Stimulated activated naive CD8-positive, alpha-beta T cell treated with anti-CD3 and anti-CD28 coated beads, Interleukin-15, Interleukin-2, amounts not matched to agents 100 U/mL and 50 U/mL, for 24 hours (primary cell): ENCODE measurements around the gene CDH4.

Experiments
- ATAC-seq: fragments of 150-1000 bp; cut with Tn5 transposase; one replicate; pipeline ENCODE4 v1.10.0; 2021
- DNase-seq: peaks from one replicate; pipeline ENCODE4 v3.0.0; 2021

The CDH4 gene

DNA sequence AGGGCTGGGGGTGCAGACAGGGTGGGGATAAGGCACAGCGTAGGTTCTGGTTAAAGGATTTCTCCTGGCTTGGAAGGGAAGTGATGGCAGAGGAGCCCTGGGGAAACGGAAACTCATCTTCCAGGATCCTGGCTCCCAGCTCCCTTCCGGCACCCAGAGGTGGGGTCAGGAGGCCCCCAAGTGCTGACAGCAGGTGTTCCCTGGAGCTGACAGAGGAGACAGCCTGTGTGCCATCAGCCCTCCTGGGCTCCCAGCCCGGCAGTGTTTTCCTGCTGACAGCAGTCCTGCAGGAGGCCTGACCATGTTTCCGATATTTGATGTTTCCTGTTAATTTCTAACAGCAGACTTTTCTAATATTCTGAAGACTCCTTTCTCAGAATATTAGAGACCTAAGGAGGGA is 536.3 kb downstream of the CDH4 start:
- ATAC-seq, result no peak
- no peak for DNase-seq

DNA sequence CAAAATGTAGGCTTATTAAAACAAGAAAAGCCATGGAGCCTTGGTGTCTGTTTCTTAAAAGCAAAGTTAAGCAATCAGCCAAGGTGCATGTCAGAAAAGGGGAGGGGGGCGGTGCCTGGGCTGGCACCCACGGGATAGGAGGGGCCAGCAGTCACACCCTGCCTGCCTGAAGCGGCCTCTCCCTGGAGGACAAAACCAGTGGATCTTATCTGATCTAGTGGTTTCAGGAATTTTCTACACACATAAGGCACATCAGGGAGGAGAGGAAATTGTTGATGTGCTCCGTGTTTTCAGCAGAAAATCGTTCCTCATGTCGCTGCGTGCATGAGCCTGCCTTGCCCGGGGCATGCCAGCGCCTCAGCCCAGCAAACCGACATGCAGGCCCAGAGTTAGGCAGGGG is 537.3 kb downstream of the CDH4 start:
- ATAC-seq (no peak), DNase-seq (no peak)

DNA sequence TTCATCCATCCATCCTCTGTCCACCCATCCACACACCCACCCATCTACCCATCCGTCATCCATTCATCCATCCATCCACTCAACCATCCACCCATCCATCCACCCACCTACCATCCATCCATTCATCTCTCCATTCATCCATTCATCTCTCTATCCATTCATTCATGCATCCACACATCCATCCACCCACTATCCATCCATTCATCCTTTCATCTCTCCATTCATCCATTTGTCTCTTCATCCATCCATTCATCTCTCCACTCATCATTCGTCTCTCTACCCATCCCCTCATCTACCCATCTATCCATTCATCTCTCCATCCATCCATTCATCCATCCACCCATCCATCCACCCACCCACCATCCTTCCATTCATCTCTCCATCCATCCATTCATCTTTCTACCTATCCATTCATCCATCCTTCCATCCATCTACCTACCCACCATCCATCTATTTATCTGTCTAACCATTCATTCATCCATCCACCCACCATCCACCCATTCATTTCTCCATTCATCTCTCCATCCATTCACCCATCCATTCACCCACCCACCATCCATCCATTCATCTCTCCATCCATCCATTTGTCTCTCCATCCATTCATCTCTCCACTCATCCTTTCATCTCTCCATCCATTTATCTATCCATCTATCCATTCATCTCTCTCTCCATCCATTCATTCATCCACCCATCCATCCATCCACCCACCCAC is 538.2 kb downstream of the CDH4 start:
- no peak for ATAC-seq
- no peak for DNase-seq

DNA sequence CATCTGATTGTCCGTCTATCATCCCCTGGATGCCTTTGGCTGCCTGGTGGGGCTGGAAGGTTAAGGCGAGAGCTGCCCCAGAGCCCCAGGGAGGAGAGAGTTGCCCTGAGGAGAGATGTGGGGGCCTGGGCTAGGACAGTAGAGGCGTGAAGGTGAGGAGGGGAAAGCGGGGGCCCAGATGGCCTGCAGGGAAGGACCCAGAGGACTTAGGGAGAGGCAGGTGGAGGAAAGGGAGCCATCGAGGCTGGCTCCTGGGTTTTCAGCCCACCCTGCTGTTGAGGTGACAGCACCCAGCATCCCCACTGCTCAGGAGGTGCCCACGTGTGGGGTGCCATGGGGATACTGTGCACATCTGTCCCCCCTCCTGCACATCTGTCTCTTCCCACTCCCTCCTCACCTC is 539.9 kb downstream of the CDH4 start:
- DNase-seq (no peak), ATAC-seq (no peak)

DNA sequence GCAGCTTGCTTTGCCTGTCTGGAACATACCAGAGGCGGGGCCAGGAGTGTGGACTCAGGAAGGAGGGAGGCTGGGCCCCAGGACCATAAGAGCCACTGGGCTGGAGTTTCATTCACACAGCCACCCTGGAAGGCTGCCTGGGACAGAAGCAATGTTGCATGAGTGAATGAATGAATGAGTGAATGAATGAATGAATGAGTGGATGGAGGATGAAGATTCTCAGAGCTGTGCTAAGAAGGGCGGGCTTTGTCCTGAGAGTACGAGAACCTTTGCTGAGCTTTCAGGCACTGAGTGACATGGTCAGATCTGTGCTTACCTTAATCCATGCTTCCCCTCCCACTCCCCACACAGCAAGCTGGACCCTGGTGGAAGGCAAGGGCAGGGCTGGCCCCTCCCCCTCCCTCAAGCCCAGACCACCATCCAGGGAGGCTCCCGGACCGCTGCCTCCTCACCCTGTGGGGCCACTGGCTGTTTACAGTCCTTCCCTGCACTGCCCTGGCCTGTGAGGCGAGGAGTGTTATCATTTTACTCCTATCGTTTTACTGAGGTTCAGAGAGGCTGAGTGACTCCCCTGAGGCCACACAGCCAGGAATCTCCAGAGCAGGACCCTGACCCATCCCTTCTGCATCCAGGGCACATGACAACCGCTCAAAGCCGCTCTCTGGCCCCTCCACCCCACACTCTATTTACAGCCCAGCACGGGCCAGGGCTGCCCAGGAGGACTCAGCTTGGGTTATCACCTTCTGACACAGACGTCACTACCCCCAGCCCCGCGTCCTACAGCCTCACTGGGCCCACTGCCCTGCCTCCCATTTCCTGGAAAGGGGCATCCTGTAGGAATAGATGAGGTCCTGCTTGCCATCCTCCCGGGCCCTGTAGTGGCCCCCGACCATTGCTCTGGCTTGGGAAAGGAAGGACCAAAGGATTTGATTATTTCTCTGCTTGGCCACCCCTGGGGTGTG is 543.9 kb downstream of the CDH4 start:
- DNase-seq, result no peak
- no peak for ATAC-seq

DNA sequence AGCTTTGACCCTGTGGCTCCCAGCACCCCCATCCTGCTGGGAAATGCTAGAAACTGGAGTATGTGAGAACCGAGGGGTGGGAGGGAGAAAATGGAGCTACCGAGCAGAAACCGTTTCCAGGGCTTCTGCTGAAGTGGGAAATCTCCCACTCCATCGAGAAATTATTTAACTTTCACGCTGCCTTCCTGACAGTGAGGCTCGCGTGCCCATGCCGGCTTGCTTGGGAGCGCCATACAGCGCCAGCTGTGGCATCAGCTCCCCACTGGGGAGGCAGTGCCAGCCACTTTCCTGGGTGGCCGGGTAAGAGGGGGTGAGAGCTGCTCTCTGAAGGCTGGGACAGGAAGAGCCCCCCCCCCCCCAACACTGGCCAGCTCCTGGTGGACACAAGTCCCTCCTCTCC is 544.7 kb downstream of the CDH4 start:
- DNase-seq, result no peak
- no peak for ATAC-seq

DNA sequence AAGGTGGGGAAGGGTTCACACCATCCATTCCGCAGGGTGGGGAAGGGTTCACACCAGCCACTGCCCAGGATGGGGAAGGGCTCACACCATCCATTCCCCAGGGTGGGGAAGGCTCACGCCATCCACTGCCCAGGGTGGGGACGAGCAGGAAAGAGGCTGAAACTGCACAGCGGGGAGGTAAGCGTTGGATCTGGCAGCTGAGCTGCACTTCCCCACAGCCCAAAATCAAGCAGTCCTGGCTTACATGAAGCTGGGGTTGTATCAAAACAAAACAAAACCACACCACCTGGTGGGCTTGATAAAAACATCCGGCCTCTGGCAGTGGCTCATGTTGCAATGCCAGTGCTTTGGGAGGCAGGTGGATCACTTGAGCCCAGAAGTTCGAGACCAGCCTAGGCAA is 545.1 kb downstream of the CDH4 start:
- DNase-seq (no peak), ATAC-seq (no peak)

DNA sequence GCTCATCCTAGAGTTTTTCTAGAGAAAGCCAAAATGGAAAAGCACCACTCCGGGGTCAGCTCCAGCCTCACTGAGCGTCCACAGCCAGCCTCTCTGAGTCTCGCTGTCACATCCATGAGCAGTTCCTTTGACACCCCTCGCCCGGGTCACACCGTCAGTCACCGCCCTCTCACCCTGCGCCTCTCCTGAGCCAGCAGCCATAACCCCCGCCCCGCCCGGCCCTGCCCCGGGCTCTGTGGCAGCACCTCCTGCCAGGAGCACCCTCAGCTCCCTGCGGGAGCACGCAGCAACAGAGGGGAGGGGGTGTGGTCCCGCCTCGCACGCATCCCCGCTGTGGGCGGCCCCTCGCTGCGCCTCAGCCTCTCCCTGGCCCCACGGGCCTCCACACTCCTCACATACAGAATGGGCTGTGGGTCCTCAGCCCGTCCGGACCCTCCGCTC is 545.9 kb downstream of the CDH4 start:
- no peak for ATAC-seq

DNA sequence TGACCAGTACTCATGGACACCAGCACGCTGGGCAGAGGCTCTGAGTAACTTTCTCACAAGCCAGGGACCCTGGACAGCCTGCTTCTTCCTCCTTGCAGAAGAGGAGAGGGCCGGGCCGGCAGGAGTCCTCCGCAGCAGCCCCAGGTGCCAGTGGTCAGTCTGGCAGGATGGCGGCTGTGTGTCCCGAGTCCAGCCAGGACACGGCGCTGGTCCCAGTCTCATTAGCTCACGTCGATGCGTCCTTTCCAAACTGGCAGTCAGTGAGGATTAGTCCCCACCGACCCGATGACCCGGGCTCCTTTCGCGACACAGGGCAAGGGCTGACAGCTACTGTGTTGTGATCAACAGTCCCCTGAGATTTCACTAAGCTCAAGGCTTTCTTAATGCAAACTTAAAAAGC is 546.6 kb downstream of the CDH4 start:
- no peak for ATAC-seq
- DNase-seq, result no peak

More for the DNA sequence above, 545.9 kb downstream of the CDH4 start:
- no peak for DNase-seq

DNA sequence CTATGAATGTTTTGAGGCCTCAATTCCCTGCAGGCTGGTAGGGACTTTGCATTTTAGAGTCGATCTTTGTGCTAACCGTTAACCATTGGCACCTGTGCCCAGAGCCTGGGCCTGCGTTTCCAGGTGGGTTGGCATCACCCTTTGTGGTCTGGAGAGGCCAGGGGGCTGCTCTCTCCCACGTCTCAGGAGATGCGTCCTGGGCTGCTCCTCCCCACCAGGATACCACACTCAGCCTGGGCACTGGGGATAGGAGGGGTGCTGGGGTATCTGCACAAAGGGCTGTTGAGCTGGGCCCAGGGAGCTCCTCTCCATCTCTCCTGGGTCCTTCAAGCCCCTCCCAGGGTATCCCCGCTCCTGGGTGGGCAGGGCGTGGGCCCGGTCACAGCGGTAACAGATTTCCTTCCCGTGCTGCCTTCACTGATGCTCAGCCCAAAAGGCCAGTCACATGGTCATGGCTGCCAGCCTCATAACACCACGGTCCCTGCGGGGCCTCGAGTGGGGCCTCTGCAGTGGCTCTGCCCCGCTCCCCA is 547.4 kb downstream of the CDH4 start:
- no peak for DNase-seq
- ATAC-seq, result no peak

DNA sequence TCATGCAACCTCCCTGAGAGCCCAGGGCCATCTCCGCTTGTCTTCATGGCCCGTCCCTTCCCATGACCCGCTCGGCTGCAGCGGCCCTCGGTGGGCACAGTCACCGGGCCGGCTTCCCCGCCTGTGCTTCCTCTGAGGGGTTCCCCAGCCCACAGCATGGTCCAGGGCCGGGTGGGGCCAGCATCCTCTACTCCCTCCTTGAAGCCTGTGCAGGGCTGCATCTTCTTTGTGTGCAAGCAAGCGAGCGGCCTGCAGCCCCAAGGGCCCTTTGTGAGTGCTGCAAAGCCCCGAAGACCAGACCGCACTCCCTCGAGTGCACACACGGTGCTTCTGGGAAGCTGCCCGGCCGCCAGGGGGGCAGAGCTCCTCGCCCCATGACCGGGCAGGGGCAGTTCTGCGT is 547.9 kb downstream of the CDH4 start:
- DNase-seq (no peak), ATAC-seq (no peak)

DNA sequence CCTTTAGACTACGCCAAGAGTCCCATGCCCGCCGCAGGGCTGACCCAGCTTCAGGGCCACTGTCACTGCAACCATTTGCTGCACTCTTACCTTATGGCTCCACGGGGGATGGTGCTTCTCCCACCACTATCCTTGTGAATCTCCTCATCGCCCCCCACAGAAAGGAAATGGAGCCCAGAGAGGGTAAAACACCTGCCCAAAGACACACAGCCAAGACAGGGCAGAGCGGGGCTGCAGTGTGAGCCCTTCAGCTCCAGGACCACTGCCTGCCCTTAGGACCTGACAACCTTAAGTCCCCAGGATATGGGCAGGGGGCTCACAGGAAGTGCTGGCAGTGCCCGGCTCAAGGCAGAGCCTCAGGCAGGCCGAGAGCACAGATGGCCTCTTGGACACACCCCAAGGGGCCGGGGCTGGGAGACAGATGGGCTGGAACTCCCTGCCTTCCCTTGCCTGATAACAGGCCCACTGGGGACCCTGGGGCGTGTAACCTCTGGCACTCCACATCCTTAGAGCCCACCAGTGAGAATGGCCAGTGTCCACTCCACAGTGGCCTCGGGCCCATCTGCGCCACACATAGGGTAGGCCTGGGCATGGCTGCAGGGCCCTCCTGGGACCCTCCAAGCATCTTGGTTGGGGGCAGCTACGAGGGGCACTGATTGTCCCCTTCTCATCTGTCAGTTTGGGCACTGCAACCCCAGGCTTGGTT is 548.5 kb downstream of the CDH4 start:
- no peak for DNase-seq
- no peak for ATAC-seq

DNA sequence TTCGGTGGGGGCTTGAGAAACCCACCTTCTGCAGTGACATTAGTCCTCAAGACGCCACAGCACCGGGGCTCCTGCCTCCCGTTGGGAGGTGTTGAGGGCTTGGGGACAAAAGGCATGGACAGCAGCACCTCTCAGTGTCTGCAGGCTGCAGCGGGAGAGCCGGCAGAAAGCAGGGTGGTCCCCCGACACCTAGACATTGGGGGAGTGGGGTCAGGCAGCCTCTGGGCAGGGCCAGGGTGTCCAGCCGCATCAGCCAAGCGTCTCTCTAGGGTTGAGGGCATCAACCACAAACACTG is 549.0 kb downstream of the CDH4 start:
- ATAC-seq, result no peak
- DNase-seq, result no peak

DNA sequence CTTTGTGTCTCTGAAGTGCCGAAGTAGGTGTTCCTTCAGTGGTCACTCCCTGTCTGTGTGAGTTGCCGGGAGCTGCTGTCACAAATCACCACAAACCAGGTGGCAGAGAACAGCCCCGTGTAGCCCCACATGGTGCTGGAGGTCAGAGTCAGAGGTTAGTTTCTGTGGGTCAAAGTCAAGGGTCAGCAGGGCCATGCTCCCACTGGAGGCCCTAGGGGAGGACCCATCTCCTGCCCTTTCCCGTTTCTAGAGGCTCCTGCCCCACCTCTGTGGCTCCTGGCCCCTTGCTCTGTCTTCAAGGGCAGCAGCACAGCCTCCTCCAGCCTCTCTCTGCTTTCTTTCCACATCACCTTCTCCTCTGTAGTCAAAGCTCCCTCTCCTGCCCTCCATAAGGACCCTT is 549.4 kb downstream of the CDH4 start:
- no peak for ATAC-seq

DNA sequence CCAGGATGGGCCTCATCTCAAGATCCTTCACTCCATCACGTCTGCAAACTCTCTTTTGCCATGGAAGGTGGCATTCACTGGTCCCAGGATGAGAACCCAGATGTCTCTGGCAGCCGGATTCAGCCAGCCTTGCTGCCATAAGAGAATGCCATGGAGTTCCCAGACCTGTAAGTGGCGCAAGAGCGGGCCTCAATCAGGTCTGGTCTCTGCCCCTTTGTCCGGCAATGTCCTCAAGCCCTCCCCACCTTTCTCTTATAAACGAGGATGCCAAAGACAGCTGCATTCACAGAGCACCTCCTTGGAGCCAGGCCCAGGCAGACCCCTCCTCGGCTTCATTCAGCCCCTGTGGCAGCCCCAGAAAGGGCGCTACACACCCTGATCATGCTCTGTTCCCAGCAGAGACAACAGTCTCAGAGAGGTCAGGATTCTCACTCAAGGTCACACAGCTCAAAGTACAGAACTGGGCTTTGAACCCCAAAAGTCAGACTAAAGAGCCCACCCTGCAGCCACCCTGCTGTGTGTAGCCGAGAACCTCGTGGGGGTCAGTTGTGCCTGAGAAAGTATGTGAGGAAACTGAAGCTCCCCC is 549.9 kb downstream of the CDH4 start:
- DNase-seq, result no peak
- ATAC-seq, result no peak

More for the DNA sequence above, 549.4 kb downstream of the CDH4 start:
- no peak for DNase-seq

DNA sequence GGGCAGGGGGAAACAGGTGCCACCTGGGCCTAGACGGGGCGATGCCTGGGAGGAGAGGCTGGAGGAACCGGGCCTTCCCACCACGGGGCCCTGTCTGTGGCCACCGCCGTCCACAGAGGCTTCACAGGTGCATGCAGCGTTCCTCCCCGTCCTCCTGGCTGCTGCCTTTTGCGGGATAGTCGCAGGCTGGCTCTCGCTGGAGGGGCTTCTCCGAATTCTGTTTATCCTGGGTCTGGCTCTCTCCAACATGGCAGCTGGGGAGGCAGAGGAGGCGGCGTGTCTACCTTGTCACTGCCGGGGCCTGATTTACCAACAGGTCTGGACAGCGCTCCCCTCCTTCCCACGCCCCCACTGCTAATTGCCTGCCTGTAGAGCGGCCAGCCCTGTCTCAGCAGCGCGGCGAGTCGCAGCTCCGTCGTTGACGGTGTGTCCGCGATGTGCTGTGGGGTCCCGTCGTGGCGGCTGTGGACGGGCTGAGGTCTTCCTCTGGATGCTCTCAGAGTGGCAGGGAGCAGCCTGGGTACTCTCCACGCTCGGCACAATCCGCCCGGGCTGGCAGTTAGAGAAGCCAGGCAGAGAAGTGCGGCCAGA is 550.8 kb downstream of the CDH4 start:
- no peak for ATAC-seq

DNA sequence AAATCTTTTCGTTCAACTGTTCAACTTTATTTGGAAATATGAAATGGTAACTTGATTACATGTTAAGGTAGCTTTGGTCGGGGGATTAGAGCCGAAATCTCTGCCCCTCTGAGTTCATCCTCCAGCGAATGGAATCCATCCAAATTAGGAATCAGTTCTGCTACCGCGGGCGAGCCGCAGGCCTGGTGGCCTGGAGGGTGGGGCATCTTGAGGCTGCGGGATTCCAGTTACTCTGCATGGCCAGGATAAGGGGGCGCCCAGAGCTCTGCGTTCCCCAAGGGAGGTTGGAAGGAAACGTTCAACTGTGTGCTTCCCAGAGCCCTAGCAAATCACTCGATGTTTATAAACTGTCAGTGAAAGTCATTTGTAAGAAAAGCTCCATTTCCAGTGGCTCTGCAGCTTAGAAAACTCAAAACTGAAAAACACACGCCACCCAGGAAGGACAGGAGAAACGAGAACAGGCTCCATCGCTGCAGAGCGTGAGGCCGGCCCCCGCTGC is 551.4 kb downstream of the CDH4 start:
- no peak for ATAC-seq
- no peak for DNase-seq

More for the DNA sequence above, 550.8 kb downstream of the CDH4 start:
- no peak for DNase-seq

DNA sequence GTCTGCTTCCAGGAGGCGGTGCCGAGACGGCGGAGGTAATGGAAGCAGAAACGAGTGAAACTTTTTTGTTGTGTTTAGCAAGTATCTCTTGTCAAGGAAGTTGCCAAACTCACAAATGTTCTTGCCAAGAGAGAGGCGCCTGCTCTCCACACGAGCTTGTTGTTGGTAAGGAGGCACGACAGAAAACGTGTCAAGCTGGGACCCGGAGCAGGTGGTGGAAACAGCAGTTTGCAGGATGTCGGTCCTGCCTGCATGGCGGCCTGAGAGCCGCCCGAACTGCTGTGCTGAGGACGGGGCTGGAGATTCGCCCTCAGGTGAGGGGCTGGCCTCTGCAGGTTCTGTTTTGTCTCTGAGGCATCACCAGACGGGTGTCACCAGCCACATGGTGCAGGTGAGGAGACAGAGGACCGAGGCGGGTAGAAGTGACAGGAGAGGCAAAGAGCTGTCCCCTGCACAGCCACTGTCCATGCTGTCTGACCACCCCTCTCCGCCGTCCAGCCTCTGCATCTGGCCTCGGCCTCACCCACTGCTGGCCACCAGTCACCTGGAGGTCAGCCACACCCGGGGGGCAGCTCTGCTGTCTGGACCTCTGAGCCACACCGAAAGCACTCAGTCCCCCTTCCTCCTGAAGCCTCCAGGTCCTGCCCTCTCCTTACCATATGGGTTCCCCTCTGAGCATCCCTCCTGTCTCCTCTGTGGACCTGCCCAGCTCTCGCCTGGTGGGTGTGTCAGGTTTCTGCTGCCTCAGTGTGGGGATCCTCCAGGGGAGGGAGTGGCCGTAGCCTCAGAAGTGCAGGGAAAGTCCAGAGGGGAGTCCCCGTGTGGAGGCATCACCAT is 552.1 kb downstream of the CDH4 start:
- DNase-seq, result no peak
- peak; percentile 33 for ATAC-seq

DNA sequence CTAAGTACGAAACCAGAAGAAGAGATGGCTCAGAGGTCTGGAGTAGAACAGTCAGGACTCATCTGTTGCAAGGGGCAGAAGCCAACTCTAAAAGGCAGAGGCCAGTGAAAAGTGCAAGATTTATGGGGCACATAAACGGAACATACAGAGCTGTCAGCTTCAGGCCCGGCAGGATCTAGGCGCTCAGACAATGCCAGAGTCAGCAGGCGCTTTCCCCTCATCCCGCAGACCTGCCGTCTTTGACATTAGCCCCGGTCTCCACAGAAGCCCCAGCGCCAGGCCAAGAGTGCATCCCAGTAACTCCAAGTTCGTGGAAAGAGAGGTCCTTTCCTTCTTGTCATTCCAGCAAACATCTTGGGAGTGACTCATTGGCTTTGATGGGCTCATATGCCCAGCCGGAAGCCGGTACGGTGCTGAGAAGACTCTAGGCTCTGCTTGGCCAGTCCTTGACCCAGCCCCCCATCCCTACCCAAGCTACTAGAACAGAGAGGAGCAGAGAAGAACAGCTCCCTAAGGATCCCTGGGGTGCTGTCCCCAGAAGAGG is 552.8 kb downstream of the CDH4 start:
- ATAC-seq (no peak), DNase-seq (no peak)

DNA sequence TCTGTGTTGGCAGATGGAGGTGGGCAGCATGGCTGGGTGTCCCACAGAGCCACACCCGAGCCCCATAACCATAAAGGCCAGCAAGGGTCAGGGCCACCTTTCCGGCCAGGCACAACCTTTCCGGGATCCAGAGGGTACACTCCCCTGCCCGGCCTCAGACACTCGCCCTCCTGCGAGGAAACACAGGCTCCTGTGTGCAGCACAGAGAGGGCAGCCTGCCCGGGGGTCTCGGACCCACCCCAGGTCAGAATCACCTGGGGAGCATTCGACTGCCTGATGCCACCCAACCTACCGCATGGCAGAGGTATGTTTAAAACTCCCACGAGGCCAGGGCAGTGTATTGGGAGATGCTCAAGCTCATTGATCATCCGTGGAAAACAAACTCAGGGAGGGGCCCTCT is 553.3 kb downstream of the CDH4 start:
- no peak for DNase-seq

DNA sequence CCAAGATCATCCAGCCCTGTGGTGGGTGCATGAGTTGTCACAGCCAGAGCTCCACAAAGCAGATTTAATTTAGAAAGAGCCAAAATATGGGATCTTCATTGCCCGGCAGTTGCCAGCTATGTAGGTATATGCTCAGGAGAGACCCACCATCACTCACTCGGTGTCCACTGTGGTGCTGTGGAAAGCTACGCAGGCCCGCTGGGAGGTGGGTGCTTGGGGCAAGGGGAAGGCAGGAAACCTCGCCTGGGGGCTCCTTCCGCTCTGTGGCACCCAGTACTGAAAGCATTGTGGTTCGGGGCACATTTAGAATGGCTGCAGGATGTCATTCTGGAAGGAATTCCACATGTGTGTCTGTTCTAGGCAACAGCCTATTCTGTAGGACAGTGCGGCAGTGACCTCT is 553.7 kb downstream of the CDH4 start:
- DNase-seq (no peak), ATAC-seq (no peak)

More for the DNA sequence above, 553.3 kb downstream of the CDH4 start:
- ATAC-seq, result no peak
